ENCODE data around the gene CHRNE. TPM values are rescaled to one million over a fixed set of nuclear protein-coding genes. Genes with fewer than 3 reads are reported as not detected.

CHRNE gene
- polyA plus RNA-seq, 2 of the 4 experiments (the other 2 are of a cell fraction) = 0.10 to 0.13 TPM

DNA sequence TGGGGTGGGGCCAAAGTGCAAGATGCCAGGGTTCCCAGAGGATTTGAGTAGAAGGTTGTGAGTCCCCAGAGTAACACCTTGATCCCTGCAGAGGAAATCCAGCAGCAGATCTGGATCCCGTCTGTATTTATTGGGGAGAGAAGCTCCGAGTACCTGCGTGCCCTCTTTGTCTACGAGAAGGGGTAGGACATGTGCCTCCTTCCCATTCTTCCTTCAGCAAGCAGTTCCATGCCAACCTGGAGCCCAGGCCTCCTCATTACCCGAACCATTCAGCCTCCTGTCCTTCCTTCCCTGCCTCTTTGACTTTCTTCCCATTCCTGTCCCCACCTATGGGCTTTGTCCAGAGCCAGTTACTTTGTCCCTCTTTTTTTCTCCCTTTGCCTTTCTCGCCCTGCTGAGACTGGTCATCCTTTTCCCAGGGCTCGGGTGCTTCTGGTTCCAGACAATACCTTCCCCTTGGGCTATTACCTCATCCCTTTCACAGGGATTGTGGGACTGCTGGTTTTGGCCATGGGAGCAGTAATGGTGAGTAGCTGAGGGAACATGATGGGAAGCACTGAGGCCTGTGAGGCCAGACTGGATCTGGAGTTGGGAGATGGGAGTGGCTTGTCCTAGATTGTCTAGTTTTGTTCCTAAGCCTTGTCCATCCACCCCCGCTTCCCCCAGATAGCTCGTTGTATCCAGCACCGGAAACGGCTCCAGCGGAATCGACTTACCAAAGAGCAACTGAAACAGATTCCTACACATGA lies 40.0 kb upstream of the CHRNE start:
- ATAC-seq = no peak
- no peak overlapping the region for H3K4me3 ChIP-seq
- H3K9me3 ChIP-seq = no peaks in the 10 kb centered on the region
- H3K27ac ChIP-seq = 0 out of 6 replicates have a peak overlapping the region, but pooled peaks of 1 of the 2 experiments have one; percentile 5
- POLR2A ChIA-PET = interaction anchor here (1.5 kb wide), 1 partner anchor 25 kb away, joined by 3 read pairs; the partner anchor contains the start of gene SPAG7
- peak; percentile 43; the same call in 1 of the 2 replicates for TF ChIP-seq TFCP2L1 (CRISPR knock-in tag; IDR thresholded peaks at IDR 0.05)
- no peak for TF ChIP-seq SMC3 (IDR thresholded peaks at IDR 0.05)
- no peak for TF ChIP-seq MAZ (IDR thresholded peaks at IDR 0.05; ENCODE audit: borderline replicate concordance, low read depth, low read length)
- no peak for TF ChIP-seq RCOR1 (IDR thresholded peaks at IDR 0.05; ENCODE audit: low read depth, low read length)
- peak; percentile 30; the same call in 1 of the 2 replicates for TF ChIP-seq HOXA7 (CRISPR knock-in tag; IDR thresholded peaks at IDR 0.05)
- TF ChIP-seq RFX5 (IDR thresholded peaks at IDR 0.05) = no peak
- TF ChIP-seq ZSCAN20 (CRISPR knock-in tag; IDR thresholded peaks at IDR 0.05) = no peak
- TF ChIP-seq, protein P1, sequence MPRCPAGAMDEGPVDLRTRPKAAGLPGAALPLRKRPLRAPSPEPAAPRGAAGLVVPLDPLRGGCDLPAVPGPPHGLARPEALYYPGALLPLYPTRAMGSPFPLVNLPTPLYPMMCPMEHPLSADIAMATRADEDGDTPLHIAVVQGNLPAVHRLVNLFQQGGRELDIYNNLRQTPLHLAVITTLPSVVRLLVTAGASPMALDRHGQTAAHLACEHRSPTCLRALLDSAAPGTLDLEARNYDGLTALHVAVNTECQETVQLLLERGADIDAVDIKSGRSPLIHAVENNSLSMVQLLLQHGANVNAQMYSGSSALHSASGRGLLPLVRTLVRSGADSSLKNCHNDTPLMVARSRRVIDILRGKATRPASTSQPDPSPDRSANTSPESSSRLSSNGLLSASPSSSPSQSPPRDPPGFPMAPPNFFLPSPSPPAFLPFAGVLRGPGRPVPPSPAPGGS (IDR thresholded peaks at IDR 0.05) = 0 out of 3 replicates have a peak, but pooled peaks have one; percentile 20
- TF ChIP-seq, protein P2, sequence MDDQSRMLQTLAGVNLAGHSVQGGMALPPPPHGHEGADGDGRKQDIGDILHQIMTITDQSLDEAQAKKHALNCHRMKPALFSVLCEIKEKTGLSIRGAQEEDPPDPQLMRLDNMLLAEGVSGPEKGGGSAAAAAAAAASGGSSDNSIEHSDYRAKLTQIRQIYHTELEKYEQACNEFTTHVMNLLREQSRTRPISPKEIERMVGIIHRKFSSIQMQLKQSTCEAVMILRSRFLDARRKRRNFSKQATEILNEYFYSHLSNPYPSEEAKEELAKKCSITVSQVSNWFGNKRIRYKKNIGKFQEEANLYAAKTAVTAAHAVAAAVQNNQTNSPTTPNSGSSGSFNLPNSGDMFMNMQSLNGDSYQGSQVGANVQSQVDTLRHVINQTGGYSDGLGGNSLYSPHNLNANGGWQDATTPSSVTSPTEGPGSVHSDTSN (IDR thresholded peaks at IDR 0.05) = no peak
- TF ChIP-seq HOXB5 (CRISPR knock-in tag; IDR thresholded peaks at IDR 0.05) = no peak
- no peak for TF ChIP-seq KDM1A (IDR thresholded peaks at IDR 0.05; ENCODE audit: low read depth)
- TF ChIP-seq POLR2AphosphoS2 (conservative IDR thresholded peaks at IDR 0.05; ENCODE audit: low read length) = no peak; the same call in 1 of the 2 replicates
- H3K4me2 ChIP-seq = 0 out of 3 replicates have a peak overlapping the region, but pooled peaks have one; percentile 1
- no peak for FAIRE-seq
- peaks cover 65% of the 10 kb centered on the region for H3K4me1 ChIP-seq
- WGBS (ENCODE audit: missing lambda C conversion rate) = 85% methylated on average over 13 of the region's 13 CpGs
- CTCF ChIA-PET = interaction anchor here (1.2 to 2.6 kb wide), 5 partner anchors 34 to 45 kb away, joined by 3 to 11 read pairs (median 4); partner anchors contain the start of genes CAMTA2 and CHRNE
- no peak for DNase-seq (ENCODE audit: low read depth in 1 of 2, low spot score in 1 of 2)

DNA sequence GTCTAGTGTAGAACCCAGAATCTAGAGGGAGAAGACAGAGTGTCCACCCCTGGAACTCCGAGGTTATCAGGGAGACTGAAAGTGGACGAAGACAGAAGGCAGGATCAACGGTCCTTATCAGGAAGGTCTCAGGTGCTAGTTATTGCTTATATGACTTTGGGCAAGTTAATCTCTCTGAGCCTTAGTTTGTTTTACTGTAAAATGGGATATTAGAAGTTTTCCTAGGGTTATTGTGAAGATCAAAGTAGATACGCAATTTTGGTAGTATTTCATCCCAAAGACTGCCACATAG lies 38.4 kb upstream of the CHRNE start:
- Histone ChIP-seq H3K27ac (peak overlapping the region; percentile 89 to 93), H3K4me2 (peak overlapping the region; percentile 90), H3K4me1 (peaks cover 62% of the 10 kb centered on the region), H3K4me3 (peak overlapping the region; percentile 85), H3K9me3 (no peaks in the 10 kb centered on the region)
- ATAC-seq = no peak
- TF ChIP-seq, protein P3, sequence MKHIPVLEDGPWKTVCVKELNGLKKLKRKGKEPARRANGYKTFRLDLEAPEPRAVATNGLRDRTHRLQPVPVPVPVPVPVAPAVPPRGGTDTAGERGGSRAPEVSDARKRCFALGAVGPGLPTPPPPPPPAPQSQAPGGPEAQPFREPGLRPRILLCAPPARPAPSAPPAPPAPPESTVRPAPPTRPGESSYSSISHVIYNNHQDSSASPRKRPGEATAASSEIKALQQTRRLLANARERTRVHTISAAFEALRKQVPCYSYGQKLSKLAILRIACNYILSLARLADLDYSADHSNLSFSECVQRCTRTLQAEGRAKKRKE (CRISPR knock-in tag; IDR thresholded peaks at IDR 0.05; ENCODE audit: low read depth) = no peak
- TF ChIP-seq, protein P2 (IDR thresholded peaks at IDR 0.05) = 0 out of 2 replicates have a peak, but pooled peaks have one; percentile 2
- TF ChIP-seq, protein P4, sequence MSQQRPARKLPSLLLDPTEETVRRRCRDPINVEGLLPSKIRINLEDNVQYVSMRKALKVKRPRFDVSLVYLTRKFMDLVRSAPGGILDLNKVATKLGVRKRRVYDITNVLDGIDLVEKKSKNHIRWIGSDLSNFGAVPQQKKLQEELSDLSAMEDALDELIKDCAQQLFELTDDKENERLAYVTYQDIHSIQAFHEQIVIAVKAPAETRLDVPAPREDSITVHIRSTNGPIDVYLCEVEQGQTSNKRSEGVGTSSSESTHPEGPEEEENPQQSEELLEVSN (IDR thresholded peaks at IDR 0.05; ENCODE audit: borderline replicate concordance, low read depth) = 0 out of 2 replicates have a peak, but pooled peaks have one; percentile 6
- ChIA-PET CTCF (interaction anchor here (2.9 to 3.5 kb wide), 3 partner anchors 31 to 47 kb away, joined by 14 to 33 read pairs (median 15); partner anchors contain the start of gene CAMTA2), POLR2A (interaction anchor here (3.2 kb wide), 1 partner anchor 25 kb away, joined by 83 read pairs; the partner anchor contains the start of gene SPAG7)
- WGBS (ENCODE audit: missing lambda C conversion rate) = 25% methylated on average over 4 of the region's 4 CpGs
- FAIRE-seq = no peak
- DNase-seq (ENCODE audit: low read depth in 1 of 2, low spot score in 1 of 2) = no peak
